NK-92 treated with Interleukin-12 subunit alpha and Interleukin-12 subunit beta, amount 100 ng/mL, for 24 hours (cell line): ENCODE data around the gene PLSCR1.

ENCODE experiments used
- DNase-seq: peaks from one replicate; lab custom pipeline; 2025; lab: John Stamatoyannopoulos, UW

The PLSCR1 gene

GRCh38 chr3:146472611-146473010 lies 71.8 kb downstream of the PLSCR1 start:
- DNase-seq: no peak

- DNase-seq: no peak
Measured at GRCh38 chr3:146471012-146471411, 73.4 kb downstream of the PLSCR1 start.

- DNase-seq: no peak
Measured at GRCh38 chr3:146470425-146470990, 73.9 kb downstream of the PLSCR1 start.

GRCh38 chr3:146469150-146470017 lies 75.0 kb downstream of the PLSCR1 start, which contains the start of gene PLSCR2:
Gene PLSCR2 (minus strand): TSS chr3:146469561. CDS start chr3:146459904, 9,657 bp downstream.
- DNase-seq: no peak

GRCh38 chr3:146468671-146469149 lies 75.7 kb downstream of the PLSCR1 start:
- no peak for DNase-seq

GRCh38 chr3:146468234-146468633 lies 76.2 kb downstream of the PLSCR1 start:
- DNase-seq: no peak

GRCh38 chr3:146466604-146467003 lies 77.8 kb downstream of the PLSCR1 start:
- no peak for DNase-seq

GRCh38 chr3:146465693-146466465 lies 78.5 kb downstream of the PLSCR1 start:
- DNase-seq: no peak
